Mesenchymal stem cell (in vitro differentiated cells and primary cell): Measurements from ENCODE around the gene FLG.
"Not testable (repeated sequence)": the region's sequence is repeated elsewhere in the genome, so short reads cannot be mapped to it uniquely, and the experiment has no call there.

Experiments
- DNase-seq: peaks from one replicate; pipeline ENCODE4 v3.0.0-alpha.2; 2013
- H2AFZ ChIP-seq: one replicate; pipeline ENCODE4 v1.6.1; 2013; ENCODE audit warnings: low read depth, mild to moderate bottlenecking, control low read depth, inconsistent platforms, low read length, moderate library complexity
- H2AK5ac ChIP-seq: 2 replicates; pipeline ENCODE4 v1.6.1; 2013; ENCODE audit warnings: low read length, moderate library complexity, mild to moderate bottlenecking, inconsistent platforms; ENCODE audit not compliant: severe bottlenecking
- H2BK120ac ChIP-seq: one replicate; pipeline ENCODE4 v1.6.1; 2013; ENCODE audit warnings: low read depth, mild to moderate bottlenecking, inconsistent platforms, low read length, moderate library complexity
- H2BK12ac ChIP-seq, 2 experiments: one replicate each; pipeline ENCODE4 v1.6.1; 2013; ENCODE audit warnings: inconsistent platforms in 2 of 2, low read length in 2 of 2, mild to moderate bottlenecking in 2 of 2, moderate library complexity in 2 of 2, control low read depth in 1 of 2
- H2BK15ac ChIP-seq: one replicate; pipeline ENCODE4 v1.6.1; 2013; ENCODE audit warnings: mild to moderate bottlenecking, low read depth, inconsistent platforms; ENCODE audit not compliant: poor library complexity, severe bottlenecking
- H2BK5ac ChIP-seq: 2 replicates; pipeline ENCODE4 v1.6.1; 2013; ENCODE audit warnings: low read depth, mild to moderate bottlenecking, low read length, control low read depth, inconsistent platforms; ENCODE audit not compliant: poor library complexity, severe bottlenecking
- H3K14ac ChIP-seq, 2 experiments: one replicate each; pipeline ENCODE4 v1.6.1; 2013; ENCODE audit warnings: inconsistent platforms in 2 of 2, low read length in 2 of 2, control low read depth in 1 of 2, mild to moderate bottlenecking in 1 of 2, moderate library complexity in 1 of 2
- H3K18ac ChIP-seq, 2 experiments: one replicate each; pipeline ENCODE4 v1.6.1; 2013; ENCODE audit warnings: inconsistent platforms in 2 of 2, low read length in 2 of 2, control low read depth in 1 of 2, low read depth in 1 of 2, mild to moderate bottlenecking in 1 of 2
- H3K23ac ChIP-seq, 2 experiments: one replicate each; pipeline ENCODE4 v1.6.1; 2013; ENCODE audit warnings: inconsistent platforms in 2 of 2, low read length in 2 of 2, mild to moderate bottlenecking in 2 of 2, moderate library complexity in 2 of 2, control low read depth in 1 of 2
- H3K27ac ChIP-seq: 2 replicates; pipeline ENCODE4 v1.5.1; 2013; ENCODE audit warnings: mild to moderate bottlenecking, moderate library complexity, low read length, control low read depth, inconsistent platforms; ENCODE audit not compliant: poor library complexity, severe bottlenecking
- H3K27me3 ChIP-seq, 2 experiments: 2 replicates each; pipeline versions ENCODE4 v1.6.1 to v1.7.0; 2013; ENCODE audit warnings: low read length in 2 of 2, mild to moderate bottlenecking in 2 of 2, moderate library complexity in 2 of 2, control low read depth in 1 of 2, inconsistent platforms in 1 of 2; ENCODE audit not compliant: control insufficient read depth in 1 of 2, insufficient read depth in 1 of 2
- H3K36me3 ChIP-seq, 2 experiments: 2 replicates each; pipeline versions ENCODE4 v1.6.1 to v1.7.0; 2013; ENCODE audit warnings: low read length in 2 of 2, control low read depth in 1 of 2, inconsistent platforms in 1 of 2, low read depth in 1 of 2, mild to moderate bottlenecking in 1 of 2; ENCODE audit not compliant: insufficient read depth in 2 of 2, control insufficient read depth in 1 of 2
- H3K4ac ChIP-seq, 2 experiments: one replicate each; pipeline ENCODE4 v1.6.1; 2013; ENCODE audit warnings: inconsistent platforms in 2 of 2, low read length in 2 of 2, mild to moderate bottlenecking in 2 of 2, moderate library complexity in 2 of 2, control low read depth in 1 of 2, low read depth in 1 of 2
- H3K4me1 ChIP-seq: 2 replicates; pipeline ENCODE4 v1.6.1; 2013; ENCODE audit warnings: low read depth, low read length, control low read depth; ENCODE audit not compliant: control insufficient read depth, insufficient read depth
- H3K4me2 ChIP-seq: 2 replicates; pipeline ENCODE4 v1.6.1; 2013; ENCODE audit warnings: low read length, mild to moderate bottlenecking, inconsistent platforms; ENCODE audit not compliant: poor library complexity, severe bottlenecking
- H3K4me3 ChIP-seq, 2 experiments: 2 replicates each; pipeline versions ENCODE4 v1.5.1 to v1.7.0; 2013; ENCODE audit warnings: low read length in 2 of 2, mild to moderate bottlenecking in 2 of 2, control low read depth in 1 of 2, low read depth in 1 of 2; ENCODE audit not compliant: insufficient read depth in 1 of 2
- H3K79me1 ChIP-seq: replicated peaks from 2 replicates; pipeline ENCODE4 v1.6.1; 2013; ENCODE audit warnings: mild to moderate bottlenecking, control low read depth, low read length, inconsistent platforms; ENCODE audit not compliant: poor library complexity, severe bottlenecking
- H3K9ac ChIP-seq: 2 replicates; pipeline ENCODE4 v1.7.0; 2013; ENCODE audit warnings: mild to moderate bottlenecking, low read length, moderate library complexity
- H3K9me3 ChIP-seq: 2 replicates; pipeline ENCODE4 v1.7.0; 2013; ENCODE audit warnings: mild to moderate bottlenecking, low read length; ENCODE audit not compliant: control insufficient read depth
- H4K8ac ChIP-seq: one replicate; pipeline ENCODE4 v1.6.1; 2013; ENCODE audit warnings: inconsistent platforms, mild to moderate bottlenecking, low read length, moderate library complexity
- H4K91ac ChIP-seq: one replicate; pipeline ENCODE4 v1.6.1; 2013; ENCODE audit warnings: mild to moderate bottlenecking, low read length, inconsistent platforms
- WGBS: methylation state at CpG from one replicate; pipeline ENCODE4 v1.1.7; 2013; ENCODE audit warnings: mixed read lengths; 5-methylcytosine and 5-hydroxymethylcytosine counted together

Gene FLG

GRCh38 chr1:152306123-152306522 lies 18.9 kb downstream of the FLG start:
- not testable (repeated sequence) for H2BK15ac ChIP-seq, H2BK5ac ChIP-seq, H3K14ac ChIP-seq, H3K79me1 ChIP-seq, H2BK12ac ChIP-seq, H3K9ac ChIP-seq, H3K27ac ChIP-seq, H4K91ac ChIP-seq, H3K18ac ChIP-seq, H2AFZ ChIP-seq, H3K4me3 ChIP-seq, H3K27me3 ChIP-seq, H4K8ac ChIP-seq, H3K9me3 ChIP-seq, H2AK5ac ChIP-seq, H3K36me3 ChIP-seq, H3K23ac ChIP-seq, H3K4me1 ChIP-seq, H3K4me2 ChIP-seq, H2BK120ac ChIP-seq, H3K4ac ChIP-seq, DNase-seq
- WGBS, result 74% methylated on average over 6 of the region's 10 CpGs

DNA sequence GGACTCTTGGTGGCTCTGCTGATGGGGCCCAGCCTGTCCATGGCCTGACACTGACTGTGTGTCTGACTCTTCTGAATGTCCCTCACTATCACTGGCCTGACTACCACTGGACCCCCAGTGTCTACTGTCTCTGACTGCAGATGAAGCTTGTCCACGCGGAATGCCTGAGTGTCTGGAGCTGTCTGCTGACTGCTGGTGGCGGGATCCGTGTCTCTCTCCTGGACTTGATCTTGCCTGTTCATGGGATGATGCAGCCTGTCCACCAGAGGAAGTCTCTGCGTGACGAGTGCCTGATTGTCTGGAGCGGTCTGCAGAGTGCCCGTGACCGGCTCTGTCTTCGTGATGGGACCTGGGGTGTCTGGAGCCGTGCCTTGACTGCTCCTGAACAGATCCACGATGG lies 20.3 kb downstream of the FLG start:
- H3K4me1 ChIP-seq, H3K18ac ChIP-seq, H3K14ac ChIP-seq: not testable (repeated sequence)

DNA sequence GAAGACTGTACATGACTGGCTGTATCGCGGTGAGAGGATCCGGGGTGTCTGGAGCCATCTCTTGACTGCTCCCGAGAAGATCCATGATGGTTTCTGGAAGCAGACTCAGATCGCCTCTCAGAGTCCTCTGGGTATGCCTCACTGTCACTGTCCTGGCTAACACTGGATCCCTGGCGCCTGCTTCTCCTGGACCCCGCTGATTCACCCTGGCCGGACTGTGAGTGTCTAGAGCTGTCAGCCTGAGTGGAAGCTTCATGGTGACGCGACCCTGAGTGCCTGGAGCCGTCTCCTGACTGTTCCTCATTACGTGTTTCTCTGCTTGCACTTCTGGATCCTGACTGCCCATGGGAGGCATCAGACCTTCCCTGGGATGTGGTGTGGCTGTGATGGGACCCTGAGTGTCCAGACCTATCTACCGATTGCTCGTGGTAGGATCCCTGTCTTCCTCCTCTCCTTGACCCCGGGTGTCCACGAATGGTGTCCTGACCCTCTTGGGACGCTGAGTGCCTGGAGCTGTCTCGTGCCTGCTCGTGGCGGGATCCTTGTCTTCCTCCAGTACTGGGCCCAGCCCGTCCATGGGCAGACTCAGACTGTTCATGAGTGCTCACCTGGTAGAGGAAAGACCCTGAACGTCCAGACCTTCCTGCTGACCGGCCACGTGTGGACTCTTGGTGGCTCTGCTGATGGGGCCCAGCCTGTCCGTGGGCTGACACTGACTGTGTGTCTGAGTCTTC lies 21.7 kb downstream of the FLG start:
- not testable (repeated sequence) for H3K23ac ChIP-seq, H3K18ac ChIP-seq, H3K4me2 ChIP-seq, H2BK15ac ChIP-seq, H3K4me1 ChIP-seq, H3K4ac ChIP-seq, H3K14ac ChIP-seq, H2BK12ac ChIP-seq, DNase-seq, H3K9ac ChIP-seq, H3K79me1 ChIP-seq, H3K36me3 ChIP-seq, H2BK120ac ChIP-seq, H2AFZ ChIP-seq, H4K91ac ChIP-seq, H2BK5ac ChIP-seq, H3K27ac ChIP-seq, H2AK5ac ChIP-seq, H3K4me3 ChIP-seq, H4K8ac ChIP-seq, H3K9me3 ChIP-seq, H3K27me3 ChIP-seq
- WGBS, result 86% methylated on average over 16 of the region's 25 CpGs

More for the DNA sequence above, 20.3 kb downstream of the FLG start:
- H3K23ac ChIP-seq, H2BK12ac ChIP-seq, H3K4me3 ChIP-seq, H4K91ac ChIP-seq, DNase-seq, H3K79me1 ChIP-seq, H3K4me2 ChIP-seq, H2AK5ac ChIP-seq, H3K36me3 ChIP-seq, H2BK120ac ChIP-seq, H3K27me3 ChIP-seq, H3K9me3 ChIP-seq, H2BK15ac ChIP-seq, H4K8ac ChIP-seq, H3K9ac ChIP-seq, H3K4ac ChIP-seq, H3K27ac ChIP-seq, H2AFZ ChIP-seq, H2BK5ac ChIP-seq: not testable (repeated sequence)
- WGBS, result 89% methylated on average over 10 of the region's 12 CpGs

- H4K91ac ChIP-seq, H2BK120ac ChIP-seq, H3K23ac ChIP-seq, H2BK5ac ChIP-seq, H3K36me3 ChIP-seq, H3K4ac ChIP-seq, H2BK12ac ChIP-seq, H3K9ac ChIP-seq, H3K4me1 ChIP-seq, H3K4me2 ChIP-seq, H3K27ac ChIP-seq, H2BK15ac ChIP-seq, H3K79me1 ChIP-seq, DNase-seq, H3K27me3 ChIP-seq, H3K4me3 ChIP-seq, H2AFZ ChIP-seq, H3K18ac ChIP-seq, H4K8ac ChIP-seq, H3K14ac ChIP-seq, H2AK5ac ChIP-seq, H3K9me3 ChIP-seq: not testable (repeated sequence)
- WGBS, result 82% methylated on average over 17 of the region's 21 CpGs
These were observed 68.6 kb downstream of the FLG start for GRCh38 chr1:152256394-152256793.
